ENCODE measurements around the gene PRPS2. TPM values are rescaled to one million over a fixed set of nuclear protein-coding genes. Genes with fewer than 3 reads are reported as not detected.

The PRPS2 gene
- total RNA-seq, 4 donors from 2014 or later = 16.6 to 31.7 (median 27.2) TPM

DNA sequence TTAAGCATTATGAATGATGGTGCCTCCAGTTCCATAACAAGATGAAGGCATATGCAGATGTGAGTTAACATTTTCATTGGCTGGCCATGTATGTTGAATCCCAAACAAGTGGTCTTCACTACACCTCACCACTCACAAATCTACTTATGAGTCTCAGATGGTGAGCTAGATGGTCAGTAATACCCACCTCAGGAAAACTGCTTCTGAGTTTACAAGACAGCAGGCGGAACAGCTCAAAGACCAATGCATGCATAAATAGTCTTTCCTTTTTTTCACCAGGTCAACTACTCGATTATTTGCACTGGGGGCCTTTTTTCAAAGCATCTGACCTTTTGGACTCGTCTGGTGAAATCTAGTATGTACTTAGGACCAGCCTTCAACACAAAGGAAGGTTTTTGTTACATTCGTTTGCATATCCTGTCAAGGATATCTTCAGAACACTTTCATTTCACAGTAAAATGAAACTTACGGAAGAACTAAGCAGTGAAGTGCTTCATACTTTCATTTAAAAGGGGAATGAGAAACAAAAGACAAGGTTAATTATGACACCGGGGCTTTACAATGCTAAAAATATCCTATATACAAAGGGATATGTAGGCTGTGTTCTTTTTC, 52.6 kb downstream of the PRPS2 start:
- no peaks in the 10 kb centered on the region for H3K9me3 ChIP-seq
- intact Hi-C loops (cut with DNase I) = no loop called here
- H3K27ac ChIP-seq = no peak overlapping the region
- no peaks in the 10 kb centered on the region for H3K27me3 ChIP-seq
- H3K36me3 ChIP-seq = no peaks in the 10 kb centered on the region
- no peak overlapping the region for H3K4me3 ChIP-seq (replicated peaks in 1 of 3)
- DNase-seq = no peak
- 38 to 46% methylated on average over 6 of the region's 6 CpGs for WGBS, 2 donors
- H3K4me1 ChIP-seq = no peaks in the 10 kb centered on the region
- no peak for TF ChIP-seq CTCF (IDR thresholded peaks at IDR 0.05)
- no peak for TF ChIP-seq POLR2A (IDR thresholded peaks at IDR 0.05)

- intact Hi-C loops (cut with DNase I) = no loop called here
- Histone ChIP-seq H3K36me3 (no peaks in the 10 kb centered on the region), H3K27ac (no peak overlapping the region), H3K27me3 (no peaks in the 10 kb centered on the region), H3K4me1 (no peaks in the 10 kb centered on the region), H3K4me3 (replicated peaks in 1 of 3) (no peak overlapping the region), H3K9me3 (no peaks in the 10 kb centered on the region)
- DNase-seq = no peak
- TF ChIP-seq POLR2A (IDR thresholded peaks at IDR 0.05) = no peak
- no peak for TF ChIP-seq CTCF (IDR thresholded peaks at IDR 0.05)
- 60 to 70% methylated on average over 3 of the region's 3 CpGs for WGBS, 2 donors
Measured at GRCh38 chrX:12844319-12844718, 53.1 kb downstream of the PRPS2 start.

GRCh38 chrX:12865359-12865758, 74.1 kb downstream of the PRPS2 start:
- H3K4me3 ChIP-seq (replicated peaks in 1 of 3) = no peak overlapping the region
- H3K36me3 ChIP-seq = no peaks in the 10 kb centered on the region
- H3K4me1 ChIP-seq = no peaks in the 10 kb centered on the region
- H3K27me3 ChIP-seq = no peaks in the 10 kb centered on the region
- no peak for DNase-seq
- intact Hi-C loops (cut with DNase I) = no loop called here
- no peaks in the 10 kb centered on the region for H3K9me3 ChIP-seq
- no peak overlapping the region for H3K27ac ChIP-seq
- no peak for TF ChIP-seq POLR2A (IDR thresholded peaks at IDR 0.05)
- TF ChIP-seq CTCF (IDR thresholded peaks at IDR 0.05) = no peak
- 62 to 67% methylated on average over 6 to 7 of the region's 7 CpGs for WGBS, 2 donors

DNA sequence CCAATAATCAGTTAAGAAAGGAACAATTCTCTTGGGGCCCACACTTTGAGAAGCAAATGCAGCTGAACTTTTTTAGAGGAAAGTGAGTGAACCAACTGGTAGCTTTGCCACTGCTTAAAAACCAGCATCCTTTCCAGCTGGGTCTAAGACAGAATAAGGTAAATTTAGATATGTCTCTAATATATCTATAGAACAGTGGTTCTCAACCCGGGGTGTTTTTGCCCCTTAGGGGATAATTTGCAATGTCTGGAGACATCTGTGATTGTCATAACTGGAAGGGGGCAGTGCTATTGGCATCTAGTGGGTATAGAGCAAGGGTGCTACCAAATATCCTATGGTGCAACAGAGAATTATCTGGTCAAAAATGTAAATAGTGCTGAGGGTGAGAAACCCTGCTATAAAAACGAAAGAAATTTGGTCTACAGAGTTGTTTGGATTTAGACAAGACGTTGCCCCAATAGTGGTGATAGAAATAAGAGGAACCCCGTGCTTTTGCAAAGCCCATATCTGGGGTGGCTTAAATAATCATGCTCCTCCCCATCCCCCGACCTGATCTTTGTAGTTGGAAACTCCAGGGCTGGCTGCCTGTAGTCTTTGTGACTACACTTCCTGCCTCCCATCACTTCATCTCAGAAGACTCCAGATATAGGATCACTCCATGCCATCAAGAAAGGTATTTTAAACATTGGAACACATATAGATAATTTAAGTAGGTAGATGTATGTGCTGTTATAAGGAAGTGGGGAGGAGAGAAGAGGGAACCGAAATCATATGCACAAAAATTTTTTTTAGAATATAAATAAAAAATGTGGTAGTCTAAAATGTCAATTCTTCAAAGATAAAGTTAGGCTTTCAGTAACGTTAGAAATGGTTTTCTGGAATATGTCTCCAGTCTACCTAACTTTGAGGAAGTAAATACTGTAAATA, 75.5 kb downstream of the PRPS2 start, which contains the start of gene TLR7:
TLR7 (plus strand) TSS at position 622 of the 927 bp plus-strand sequence. CDS start 507 bp downstream, outside the sequence.
- H3K4me1 ChIP-seq = no peaks in the 10 kb centered on the region
- H3K36me3 ChIP-seq = no peaks in the 10 kb centered on the region
- H3K9me3 ChIP-seq = no peaks in the 10 kb centered on the region
- WGBS, 2 donors = 76 to 88% methylated on average over 7 of the region's 7 CpGs
- intact Hi-C loops (cut with DNase I) = no loop called here
- TF ChIP-seq CTCF (IDR thresholded peaks at IDR 0.05) (no peak), POLR2A (IDR thresholded peaks at IDR 0.05) (no peak)
- no peak within 1 kb of the TSS for H3K27ac ChIP-seq
- no peak within 1 kb of the TSS for H3K4me3 ChIP-seq (replicated peaks in 1 of 3)
- no peaks in the 10 kb centered on the region for H3K27me3 ChIP-seq
- no peak for DNase-seq

DNA sequence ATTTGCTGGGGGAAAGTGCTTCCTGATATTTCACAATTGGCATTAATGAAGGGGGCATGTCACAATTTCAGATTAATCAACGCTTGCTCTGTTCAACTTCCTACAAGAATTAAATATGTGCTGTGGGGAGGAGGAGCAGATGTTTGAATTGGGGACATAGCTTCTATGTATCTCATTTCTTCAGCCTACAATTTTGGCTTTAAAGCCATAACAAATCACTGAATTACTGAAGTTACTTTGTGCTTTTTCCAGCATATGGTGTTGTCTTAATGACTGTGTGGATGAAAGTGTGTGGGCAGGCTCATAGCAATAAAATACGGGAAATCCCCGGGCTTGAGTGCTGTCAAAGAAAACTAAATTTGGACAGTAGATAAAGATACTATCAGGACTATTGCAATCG, 76.5 kb downstream of the PRPS2 start:
- WGBS, 2 donors = 73 to 77% methylated on average over 4 of the region's 4 CpGs
- no peak for DNase-seq

More for the DNA sequence above, 76.5 kb downstream of the PRPS2 start:
- H3K27me3 ChIP-seq = no peaks in the 10 kb centered on the region
- H3K27ac ChIP-seq = no peak overlapping the region
- intact Hi-C loops (cut with DNase I) = no loop called here
- H3K4me1 ChIP-seq = no peaks in the 10 kb centered on the region
- H3K36me3 ChIP-seq = no peaks in the 10 kb centered on the region
- no peaks in the 10 kb centered on the region for H3K9me3 ChIP-seq
- TF ChIP-seq CTCF (IDR thresholded peaks at IDR 0.05) (no peak), POLR2A (IDR thresholded peaks at IDR 0.05) (no peak)
- H3K4me3 ChIP-seq (replicated peaks in 1 of 3) = no peak overlapping the region
